Fibroblast of lung (primary cell): ENCODE results near the gene PRPF40B.

Experiments used
- CTCF ChIP-seq, 2 donors: IDR thresholded peaks in 1 of 2; conservative IDR thresholded peaks in 1 of 2; 1 replicate in 1 of 2; 2 replicates in 1 of 2; pipeline ENCODE4 v1.5.1; 2011 to 2012; ENCODE audit warnings: low read length in 2 of 2, control low read depth in 1 of 2, inconsistent platforms in 1 of 2, low read depth in 1 of 2, mild to moderate bottlenecking in 1 of 2
- EZH2 ChIP-seq: IDR thresholded peaks from 2 replicates; pipeline ENCODE4 v1.5.1; 2012; ENCODE audit warnings: low read length, control low read depth, mild to moderate bottlenecking; ENCODE audit errors: missing control alignments

- TF ChIP-seq EZH2 (no peak), CTCF (conservative IDR thresholded peaks at IDR 0.05 in 1 of 2, IDR thresholded peaks at IDR 0.05 in 1 of 2; ENCODE audit: low read depth in 1 of 2, low read length in 2 of 2) (no peak)
These were observed 10.5 kb downstream of the PRPF40B start for GRCh38 chr12:49633703-49634345.
